ENCODE measurements around the gene RBM20.

Gene RBM20

DNA sequence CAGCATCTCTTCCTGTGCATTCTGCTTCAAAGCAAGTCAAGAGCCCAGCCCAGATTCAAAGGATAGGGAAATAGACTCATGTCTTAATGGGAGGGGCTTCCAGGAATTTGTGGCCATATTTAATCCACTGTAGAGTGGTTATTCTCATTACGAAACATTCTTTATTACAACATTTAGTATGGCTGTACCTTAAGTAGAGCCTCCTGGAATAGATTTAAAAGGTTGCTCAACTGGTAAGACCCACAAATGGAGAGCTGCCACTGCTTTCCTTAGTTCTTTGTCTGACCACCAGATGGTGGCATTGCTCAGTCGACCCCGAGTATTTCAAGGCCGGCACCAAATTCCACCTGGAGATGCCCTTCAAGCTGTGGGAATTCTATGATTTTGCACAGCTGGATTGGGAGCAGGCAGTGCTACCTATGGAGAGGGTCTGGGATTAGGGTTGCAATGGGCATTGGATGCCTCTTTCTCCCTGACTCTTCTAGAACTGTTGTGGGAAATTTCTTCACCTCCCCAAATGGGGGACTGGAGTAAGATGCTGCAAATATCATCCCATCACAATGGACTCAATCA, 102.2 kb downstream of the RBM20 start:
- peak; percentile 50 to 72 (median 66) for DNase-seq
- peaks cover 0 to 6% (median 5%) of the 10 kb centered on the region in 4 experiments for H3K4me1 ChIP-seq (ENCODE audit: control extremely low read depth in 1 of 4, control insufficient read depth in 4 of 4, insufficient read depth in 4 of 4, low read length in 3 of 4)
- no peak overlapping the region for H3K27ac ChIP-seq (ENCODE audit: insufficient read depth in 1 of 2, low read depth in 1 of 2, low read length in 2 of 2, poor library complexity in 1 of 2, severe bottlenecking in 2 of 2)
- POLR2A ChIA-PET, result interaction anchor here (0.9 kb wide), 1 partner anchor 125 kb away, joined by 3 read pairs; no protein-coding TSS in a partner anchor
- CTCF ChIA-PET, result interaction anchor here (0.7 to 1.9 kb wide), 16 partner anchors 10 to 330 kb away, joined by 3 to 22 read pairs (median 4); partner anchors contain the start of gene ADRA2A
- peaks cover 0 to 3% (median 0%) of the 10 kb centered on the region in 5 experiments for H3K27me3 ChIP-seq (replicated peaks in 2 of 5; ENCODE audit: control insufficient read depth in 4 of 5, insufficient read depth in 5 of 5, low read length in 4 of 5)
- 0% methylated on average over 2 of the region's 4 CpGs for WGBS (ENCODE audit: insufficient coverage)
- no peaks in the 10 kb centered on the region for H3K36me3 ChIP-seq (ENCODE audit: control insufficient read depth in 4 of 4, insufficient read depth in 4 of 4, low read length in 3 of 4)
- H3K9me3 ChIP-seq (ENCODE audit: control extremely low read depth in 1 of 5, control insufficient read depth in 4 of 5, insufficient read depth in 2 of 5, low read depth in 1 of 5, low read length in 4 of 5), result peaks cover 0 to 7% (median 0%) of the 10 kb centered on the region in 5 experiments
- H3K4me3 ChIP-seq (ENCODE audit: control insufficient read depth in 1 of 7, extremely low read depth in 1 of 7, insufficient read depth in 4 of 7, low read depth in 2 of 7, low read length in 6 of 7), result no peak overlapping the region

DNA sequence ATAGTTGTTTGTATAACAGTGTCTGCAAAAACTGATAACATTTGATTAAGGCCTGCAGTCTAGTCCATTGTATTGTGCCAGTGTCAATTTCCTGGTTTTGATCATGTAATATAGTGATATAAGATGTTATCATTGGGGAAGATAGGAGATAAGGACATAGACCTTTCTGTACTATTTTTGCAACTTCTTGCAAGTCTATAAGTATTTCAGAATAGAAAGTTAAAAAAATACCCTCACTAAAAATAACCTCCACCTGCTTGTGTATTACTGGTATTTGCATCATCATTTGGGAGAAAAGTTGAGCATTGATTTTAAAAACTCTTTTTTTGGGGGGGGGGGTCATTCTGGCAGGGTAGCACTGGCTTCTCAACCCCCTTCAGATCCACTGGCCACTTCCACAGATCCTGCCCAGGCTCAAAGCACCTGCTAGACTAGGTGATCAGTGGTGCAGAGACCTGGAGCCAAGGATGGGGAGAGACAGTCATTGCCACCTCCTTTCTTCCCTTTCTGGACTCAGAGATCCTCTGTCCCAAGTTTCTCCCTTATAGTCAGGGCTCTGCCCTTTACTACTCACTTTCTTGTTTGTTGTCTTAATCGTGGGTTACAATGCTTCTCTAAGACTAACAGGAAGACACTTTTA, 103.0 kb downstream of the RBM20 start:
- ChIA-PET POLR2A (interaction anchor here (0.9 kb wide), 1 partner anchor 124 kb away, joined by 3 read pairs; no protein-coding TSS in a partner anchor), CTCF (interaction anchor here (0.7 to 1.9 kb wide), 11 partner anchors 9 to 329 kb away, joined by 3 to 22 read pairs (median 4); partner anchors contain the start of gene ADRA2A)
- no peak for DNase-seq
- WGBS (ENCODE audit: insufficient coverage), result 40% methylated on average over 1 of the region's 1 CpG
- H3K9me3 ChIP-seq (ENCODE audit: control extremely low read depth in 1 of 5, control insufficient read depth in 4 of 5, insufficient read depth in 2 of 5, low read depth in 1 of 5, low read length in 4 of 5), result peaks cover 0 to 7% (median 0%) of the 10 kb centered on the region in 5 experiments
- H3K4me1 ChIP-seq (ENCODE audit: control extremely low read depth in 1 of 4, control insufficient read depth in 4 of 4, insufficient read depth in 4 of 4, low read length in 3 of 4), result peaks cover 0 to 6% (median 5%) of the 10 kb centered on the region in 4 experiments
- peaks cover 0 to 3% (median 0%) of the 10 kb centered on the region in 5 experiments for H3K27me3 ChIP-seq (replicated peaks in 2 of 5; ENCODE audit: control insufficient read depth in 4 of 5, insufficient read depth in 5 of 5, low read length in 4 of 5)
- H3K4me3 ChIP-seq (ENCODE audit: control insufficient read depth in 1 of 7, extremely low read depth in 1 of 7, insufficient read depth in 4 of 7, low read depth in 2 of 7, low read length in 6 of 7), result no peak overlapping the region
- no peaks in the 10 kb centered on the region for H3K36me3 ChIP-seq (ENCODE audit: control insufficient read depth in 4 of 4, insufficient read depth in 4 of 4, low read length in 3 of 4)
- no peak overlapping the region for H3K27ac ChIP-seq (ENCODE audit: insufficient read depth in 1 of 2, low read depth in 1 of 2, low read length in 2 of 2, poor library complexity in 1 of 2, severe bottlenecking in 2 of 2)

DNA sequence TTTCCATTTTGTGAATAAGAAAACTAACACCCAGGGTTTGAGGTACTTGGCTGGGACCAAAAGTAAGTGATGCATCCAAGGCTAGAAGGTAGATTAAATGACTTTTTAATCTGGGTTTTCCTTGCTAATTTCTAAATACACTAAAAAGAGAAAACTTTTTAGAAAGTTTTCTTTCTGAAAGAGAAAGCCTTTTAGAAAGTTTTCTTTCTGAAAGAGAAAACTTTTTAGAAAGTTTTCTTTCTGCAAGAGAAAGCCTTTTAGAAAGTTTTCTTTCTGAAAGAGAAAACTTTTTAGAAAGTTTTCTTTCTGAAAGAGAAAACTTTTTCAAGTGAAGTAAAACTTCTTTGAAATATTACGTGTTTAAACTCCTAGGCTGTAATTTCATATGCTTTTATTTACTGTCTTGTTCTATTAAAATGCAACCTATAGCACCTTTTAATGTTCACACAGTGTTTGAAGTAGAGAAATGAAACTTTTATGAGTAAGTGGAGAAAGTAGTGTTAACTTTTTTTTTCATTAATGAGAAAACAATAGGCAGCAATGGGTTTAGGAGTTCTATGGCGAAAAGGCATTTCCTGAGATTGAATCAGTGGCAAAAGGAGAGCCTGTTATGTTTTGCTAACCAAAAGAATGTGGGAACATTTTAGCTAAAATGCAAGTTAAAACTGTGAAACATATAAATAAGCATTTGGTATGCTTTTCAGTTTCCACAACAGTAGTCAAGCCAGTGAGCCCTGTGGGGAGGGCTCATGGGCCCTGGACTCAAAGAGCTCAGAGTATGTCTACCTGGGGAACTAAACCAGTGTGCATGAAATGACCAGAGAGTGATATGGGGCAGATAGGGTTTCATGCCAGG, 103.7 kb downstream of the RBM20 start:
- WGBS (ENCODE audit: insufficient coverage), result 100% methylated on average over 1 of the region's 2 CpGs
- Histone ChIP-seq H3K4me1 (ENCODE audit: control extremely low read depth in 1 of 4, control insufficient read depth in 4 of 4, insufficient read depth in 4 of 4, low read length in 3 of 4) (peaks cover 0 to 6% (median 5%) of the 10 kb centered on the region in 4 experiments), H3K4me3 (ENCODE audit: control insufficient read depth in 1 of 7, extremely low read depth in 1 of 7, insufficient read depth in 4 of 7, low read depth in 2 of 7, low read length in 6 of 7) (no peak overlapping the region), H3K9me3 (ENCODE audit: control extremely low read depth in 1 of 5, control insufficient read depth in 4 of 5, insufficient read depth in 2 of 5, low read depth in 1 of 5, low read length in 4 of 5) (peaks cover 0 to 7% (median 0%) of the 10 kb centered on the region in 5 experiments), H3K27me3 (replicated peaks in 2 of 5; ENCODE audit: control insufficient read depth in 4 of 5, insufficient read depth in 5 of 5, low read length in 4 of 5) (peaks cover 0 to 3% (median 0%) of the 10 kb centered on the region in 5 experiments), H3K27ac (ENCODE audit: insufficient read depth in 1 of 2, low read depth in 1 of 2, low read length in 2 of 2, poor library complexity in 1 of 2, severe bottlenecking in 2 of 2) (no peak overlapping the region), H3K36me3 (ENCODE audit: control insufficient read depth in 4 of 4, insufficient read depth in 4 of 4, low read length in 3 of 4) (no peaks in the 10 kb centered on the region)
- DNase-seq, result no peak
- CTCF ChIA-PET, result interaction anchor here (0.9 to 2.4 kb wide), 9 partner anchors 9 to 329 kb away, joined by 3 to 9 read pairs (median 4); partner anchors contain the start of gene ADRA2A
- POLR2A ChIA-PET, result no interaction called here

DNA sequence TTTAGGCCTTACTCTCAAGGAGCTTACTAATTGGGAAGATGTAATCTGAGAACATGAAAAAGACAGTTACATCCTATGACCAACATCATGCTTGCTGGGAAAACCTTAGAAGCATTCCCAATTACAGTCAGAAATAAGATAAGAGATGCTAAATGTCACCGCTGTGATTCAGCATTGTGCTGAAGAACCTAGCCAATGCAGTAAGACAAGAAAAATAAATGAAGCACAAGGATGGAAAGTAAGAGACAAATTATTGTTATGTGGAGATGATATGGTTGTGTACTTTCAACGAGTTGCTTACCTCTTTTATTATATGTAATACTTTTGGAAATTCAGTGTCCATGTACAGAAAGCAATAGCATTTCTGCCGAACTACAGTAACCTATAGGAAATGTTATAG, 104.8 kb downstream of the RBM20 start:
- Histone ChIP-seq H3K27ac (ENCODE audit: insufficient read depth in 1 of 2, low read depth in 1 of 2, low read length in 2 of 2, poor library complexity in 1 of 2, severe bottlenecking in 2 of 2) (no peak overlapping the region), H3K27me3 (replicated peaks in 2 of 5; ENCODE audit: control insufficient read depth in 4 of 5, insufficient read depth in 5 of 5, low read length in 4 of 5) (peaks cover 0 to 5% (median 0%) of the 10 kb centered on the region in 5 experiments), H3K36me3 (ENCODE audit: control insufficient read depth in 4 of 4, insufficient read depth in 4 of 4, low read length in 3 of 4) (no peaks in the 10 kb centered on the region), H3K9me3 (ENCODE audit: control extremely low read depth in 1 of 5, control insufficient read depth in 4 of 5, insufficient read depth in 2 of 5, low read depth in 1 of 5, low read length in 4 of 5) (peaks cover 0 to 7% (median 0%) of the 10 kb centered on the region in 5 experiments), H3K4me1 (ENCODE audit: control extremely low read depth in 1 of 4, control insufficient read depth in 4 of 4, insufficient read depth in 4 of 4, low read length in 3 of 4) (peaks cover 0 to 6% (median 5%) of the 10 kb centered on the region in 4 experiments), H3K4me3 (ENCODE audit: control insufficient read depth in 1 of 7, extremely low read depth in 1 of 7, insufficient read depth in 4 of 7, low read depth in 2 of 7, low read length in 6 of 7) (no peak overlapping the region)
- ChIA-PET POLR2A (no interaction called here), CTCF (interaction anchor here (0.9 to 2.4 kb wide), 8 partner anchors 10 to 328 kb away, joined by 3 to 9 read pairs (median 4); partner anchors contain the start of gene ADRA2A)
- no peak for DNase-seq
- 83% methylated on average over 1 of the region's 3 CpGs for WGBS (ENCODE audit: insufficient coverage)

DNA sequence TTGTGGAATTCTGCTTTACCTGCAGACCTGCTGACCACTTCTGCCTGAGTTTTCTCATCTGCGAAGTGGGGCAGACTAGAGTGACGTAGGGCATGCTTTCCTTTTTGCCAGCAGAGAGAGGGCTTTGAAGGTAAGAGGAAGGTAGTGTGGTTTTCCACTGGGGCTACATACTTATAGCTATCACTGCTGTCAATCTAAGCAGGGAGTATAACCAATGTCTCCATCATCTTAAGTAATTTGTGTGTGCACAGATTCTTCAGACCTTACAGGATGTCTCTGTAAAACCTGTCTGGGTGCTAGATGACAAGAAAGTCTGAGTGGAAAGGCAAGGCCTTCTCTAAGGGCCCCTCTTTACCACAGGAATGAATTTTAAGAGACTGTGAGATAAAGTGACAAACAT, 106.8 kb downstream of the RBM20 start:
- peaks cover 0 to 5% (median 0%) of the 10 kb centered on the region in 5 experiments for H3K27me3 ChIP-seq (replicated peaks in 2 of 5; ENCODE audit: control insufficient read depth in 4 of 5, insufficient read depth in 5 of 5, low read length in 4 of 5)
- 100% methylated on average over 1 of the region's 2 CpGs for WGBS (ENCODE audit: insufficient coverage)
- peaks cover 0 to 7% (median 0%) of the 10 kb centered on the region in 5 experiments for H3K9me3 ChIP-seq (ENCODE audit: control extremely low read depth in 1 of 5, control insufficient read depth in 4 of 5, insufficient read depth in 2 of 5, low read depth in 1 of 5, low read length in 4 of 5)
- no peak for DNase-seq
- CTCF ChIA-PET, result no interaction called here
- H3K4me3 ChIP-seq (ENCODE audit: control insufficient read depth in 1 of 7, extremely low read depth in 1 of 7, insufficient read depth in 4 of 7, low read depth in 2 of 7, low read length in 6 of 7), result no peak overlapping the region
- H3K36me3 ChIP-seq (ENCODE audit: control insufficient read depth in 4 of 4, insufficient read depth in 4 of 4, low read length in 3 of 4), result no peaks in the 10 kb centered on the region
- no peak overlapping the region for H3K27ac ChIP-seq (ENCODE audit: insufficient read depth in 1 of 2, low read depth in 1 of 2, low read length in 2 of 2, poor library complexity in 1 of 2, severe bottlenecking in 2 of 2)
- no peaks in the 10 kb centered on the region for H3K4me1 ChIP-seq (ENCODE audit: control extremely low read depth in 1 of 4, control insufficient read depth in 4 of 4, insufficient read depth in 4 of 4, low read length in 3 of 4)
- POLR2A ChIA-PET, result no interaction called here

DNA sequence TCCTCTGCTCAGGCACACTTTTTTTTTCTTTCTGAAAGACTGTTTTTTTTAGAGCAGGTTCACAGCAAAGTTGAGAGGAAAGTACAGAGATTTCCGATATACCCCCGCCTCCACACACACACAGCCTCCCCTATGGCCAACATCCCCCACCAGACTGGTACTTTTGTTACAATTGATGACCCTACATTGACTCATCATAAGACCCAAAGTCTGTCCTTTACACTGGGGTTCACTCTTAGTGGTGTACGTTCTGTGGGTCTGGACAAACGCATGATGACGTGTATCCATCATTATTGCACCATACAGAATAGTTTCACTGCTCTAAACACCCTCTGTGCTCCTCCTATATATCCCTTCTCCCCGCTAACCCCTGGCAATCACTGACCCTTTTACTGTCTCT, 107.7 kb downstream of the RBM20 start:
- POLR2A ChIA-PET, result no interaction called here

More for the DNA sequence above, 107.7 kb downstream of the RBM20 start:
- Histone ChIP-seq H3K9me3 (ENCODE audit: control extremely low read depth in 1 of 5, control insufficient read depth in 4 of 5, insufficient read depth in 2 of 5, low read depth in 1 of 5, low read length in 4 of 5) (peaks cover 0 to 7% (median 0%) of the 10 kb centered on the region in 5 experiments), H3K4me3 (ENCODE audit: control insufficient read depth in 1 of 7, extremely low read depth in 1 of 7, insufficient read depth in 4 of 7, low read depth in 2 of 7, low read length in 6 of 7) (no peak overlapping the region), H3K36me3 (ENCODE audit: control insufficient read depth in 4 of 4, insufficient read depth in 4 of 4, low read length in 3 of 4) (no peaks in the 10 kb centered on the region), H3K27ac (ENCODE audit: insufficient read depth in 1 of 2, low read depth in 1 of 2, low read length in 2 of 2, poor library complexity in 1 of 2, severe bottlenecking in 2 of 2) (no peak overlapping the region), H3K4me1 (ENCODE audit: control extremely low read depth in 1 of 4, control insufficient read depth in 4 of 4, insufficient read depth in 4 of 4, low read length in 3 of 4) (no peaks in the 10 kb centered on the region), H3K27me3 (replicated peaks in 2 of 5; ENCODE audit: control insufficient read depth in 4 of 5, insufficient read depth in 5 of 5, low read length in 4 of 5) (peaks cover 0 to 8% (median 0%) of the 10 kb centered on the region in 5 experiments)
- WGBS (ENCODE audit: insufficient coverage), result 70% methylated on average over 6 of the region's 6 CpGs
- CTCF ChIA-PET, result no interaction called here
- no peak for DNase-seq
